Right renal pelvis (tissue), 4 donors: Measurements from ENCODE around the gene RHD. TPM values are rescaled to one million over a fixed set of nuclear protein-coding genes. Genes with fewer than 3 reads are reported as not detected.
"Not testable (repeated sequence)": the region's sequence is repeated elsewhere in the genome, so short reads cannot be mapped to it uniquely, and the experiment has no call there.

Experiments used
- DNase-seq, 4 donors: peaks; one replicate each; pipeline ENCODE4 v3.0.0-alpha.2; 2013; ENCODE audit warnings: low read depth in 4 of 4, low spot score in 3 of 4, missing footprints in 1 of 4
- polyA plus RNA-seq, 4 donors: library from polyadenylated mRNA; unstranded; fragments of 120-200 nt; gene quantifications; one replicate each; pipeline ENCODE4 v1.2.1, GENCODE V29; 2013; ENCODE audit not compliant: insufficient read length in 4 of 4

RHD gene
- polyA plus RNA-seq, 4 donors: 0.51 to 1.3 (median 0.83) TPM

- DNase-seq: not testable (repeated sequence)
Measured at GRCh38 chr1:25296501-25296900, 24.2 kb downstream of the RHD start.

- DNase-seq: not testable (repeated sequence)
Measured at GRCh38 chr1:25300729-25301128, 28.4 kb downstream of the RHD start.

GRCh38 chr1:25302330-25302729 lies 30.0 kb downstream of the RHD start:
- not testable (repeated sequence) for DNase-seq

GRCh38 chr1:25304936-25305335 lies 32.6 kb downstream of the RHD start:
- not testable (repeated sequence) for DNase-seq

GRCh38 chr1:25308168-25308567 lies 35.9 kb downstream of the RHD start:
- DNase-seq: not testable (repeated sequence)

GRCh38 chr1:25309085-25309484 lies 36.8 kb downstream of the RHD start:
- DNase-seq: not testable (repeated sequence)

GRCh38 chr1:25309486-25309885 lies 37.2 kb downstream of the RHD start:
- not testable (repeated sequence) for DNase-seq

- DNase-seq: not testable (repeated sequence)
Measured at GRCh38 chr1:25312806-25313470, 40.6 kb downstream of the RHD start.

- not testable (repeated sequence) for DNase-seq
Measured at GRCh38 chr1:25320314-25320938, 48.1 kb downstream of the RHD start.

- not testable (repeated sequence) for DNase-seq
Measured at GRCh38 chr1:25322127-25322526, 49.8 kb downstream of the RHD start.

GRCh38 chr1:25324407-25324806 lies 52.1 kb downstream of the RHD start:
- DNase-seq: not testable (repeated sequence)

- not testable (repeated sequence) for DNase-seq
Measured at GRCh38 chr1:25327864-25328790, 55.8 kb downstream of the RHD start.

- DNase-seq: not testable (repeated sequence)
Measured at GRCh38 chr1:25328791-25329185, 56.5 kb downstream of the RHD start.

GRCh38 chr1:25329336-25329735 lies 57.0 kb downstream of the RHD start:
- DNase-seq: not testable (repeated sequence)

- DNase-seq: not testable (repeated sequence)
Measured at GRCh38 chr1:25329950-25330349, 57.6 kb downstream of the RHD start.

GRCh38 chr1:25336922-25337354 lies 64.6 kb downstream of the RHD start:
- DNase-seq: peak in 1 of 4 donors; percentile 5

GRCh38 chr1:25337483-25338187 lies 65.3 kb downstream of the RHD start:
- not testable (repeated sequence) for DNase-seq

- DNase-seq: peak; percentile 68 to 79 (median 75)
Measured at GRCh38 chr1:25338188-25338981, 66.1 kb downstream of the RHD start, which contains the start of gene TMEM50A. TSS of gene TMEM50A (plus strand) at chr1:25338334. CDS start at chr1:25340487, 2,153 bp downstream.

GRCh38 chr1:25338986-25339385 lies 66.7 kb downstream of the RHD start:
- no peak for DNase-seq
